Epithelial cell of proximal tubule (primary cell): ENCODE data around the gene FANCC. TPM values are rescaled to one million over a fixed set of nuclear protein-coding genes. Genes with fewer than 3 reads are reported as not detected.

ENCODE experiments used
- DNase-seq: peaks from one replicate; pipeline ENCODE4 v3.0.0-alpha.2; 2011; ENCODE audit warnings: low read depth
- H3K4me3 ChIP-seq: 2 replicates; pipeline ENCODE4 v1.5.1; 2011; ENCODE audit warnings: low read depth, mild to moderate bottlenecking, low read length
- total RNA-seq: library from RNA; depleted of rRNA; stranded (reverse); fragments of >200 nt; gene quantifications from 2 replicates; pipeline ENCODE4 v1.2.3, GENCODE V29; 2015
- TF ChIP-seq, protein P1 (sequence below): conservative IDR thresholded peaks from 2 replicates; pipeline ENCODE4 v1.5.1; 2012; ENCODE audit warnings: low read depth, mild to moderate bottlenecking, low read length

Gene FANCC
- total RNA-seq, 1 donor from 2014 or later: 9.4 TPM

DNA sequence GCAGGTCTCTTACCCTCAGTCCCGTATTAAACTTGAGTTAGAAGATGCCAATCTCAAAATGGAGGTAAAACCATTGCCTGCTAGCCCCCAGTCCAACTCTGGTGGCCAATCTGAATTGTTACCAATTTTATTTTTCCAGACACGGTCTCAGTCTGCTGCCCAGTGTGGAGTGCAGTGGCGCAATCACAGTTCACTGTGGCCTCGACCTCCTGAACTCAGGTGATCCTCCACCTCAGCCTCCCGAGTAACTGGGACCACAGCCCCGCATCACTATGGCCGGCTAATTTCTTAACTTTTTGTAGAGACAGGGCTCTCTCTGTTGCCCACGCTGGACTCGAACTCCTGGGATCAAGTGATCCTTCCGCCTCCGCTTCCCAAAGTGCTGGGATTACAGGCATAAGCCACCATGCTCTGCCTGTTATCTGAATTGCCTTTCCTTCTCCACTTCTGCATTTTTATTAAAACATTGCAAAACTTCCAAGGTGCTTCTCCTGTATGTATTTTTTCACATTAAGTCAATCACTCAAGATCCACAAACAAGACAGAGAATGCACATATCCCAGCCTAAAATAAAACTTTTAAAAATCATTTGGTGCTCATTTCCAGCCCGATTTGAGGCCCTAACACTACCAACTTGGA lies 2.3 kb downstream of the FANCC start:
- H3K4me3 ChIP-seq: no peak overlapping the region
- no peak for DNase-seq
- TF ChIP-seq, protein P1, sequence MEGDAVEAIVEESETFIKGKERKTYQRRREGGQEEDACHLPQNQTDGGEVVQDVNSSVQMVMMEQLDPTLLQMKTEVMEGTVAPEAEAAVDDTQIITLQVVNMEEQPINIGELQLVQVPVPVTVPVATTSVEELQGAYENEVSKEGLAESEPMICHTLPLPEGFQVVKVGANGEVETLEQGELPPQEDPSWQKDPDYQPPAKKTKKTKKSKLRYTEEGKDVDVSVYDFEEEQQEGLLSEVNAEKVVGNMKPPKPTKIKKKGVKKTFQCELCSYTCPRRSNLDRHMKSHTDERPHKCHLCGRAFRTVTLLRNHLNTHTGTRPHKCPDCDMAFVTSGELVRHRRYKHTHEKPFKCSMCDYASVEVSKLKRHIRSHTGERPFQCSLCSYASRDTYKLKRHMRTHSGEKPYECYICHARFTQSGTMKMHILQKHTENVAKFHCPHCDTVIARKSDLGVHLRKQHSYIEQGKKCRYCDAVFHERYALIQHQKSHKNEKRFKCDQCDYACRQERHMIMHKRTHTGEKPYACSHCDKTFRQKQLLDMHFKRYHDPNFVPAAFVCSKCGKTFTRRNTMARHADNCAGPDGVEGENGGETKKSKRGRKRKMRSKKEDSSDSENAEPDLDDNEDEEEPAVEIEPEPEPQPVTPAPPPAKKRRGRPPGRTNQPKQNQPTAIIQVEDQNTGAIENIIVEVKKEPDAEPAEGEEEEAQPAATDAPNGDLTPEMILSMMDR: no peak

DNA sequence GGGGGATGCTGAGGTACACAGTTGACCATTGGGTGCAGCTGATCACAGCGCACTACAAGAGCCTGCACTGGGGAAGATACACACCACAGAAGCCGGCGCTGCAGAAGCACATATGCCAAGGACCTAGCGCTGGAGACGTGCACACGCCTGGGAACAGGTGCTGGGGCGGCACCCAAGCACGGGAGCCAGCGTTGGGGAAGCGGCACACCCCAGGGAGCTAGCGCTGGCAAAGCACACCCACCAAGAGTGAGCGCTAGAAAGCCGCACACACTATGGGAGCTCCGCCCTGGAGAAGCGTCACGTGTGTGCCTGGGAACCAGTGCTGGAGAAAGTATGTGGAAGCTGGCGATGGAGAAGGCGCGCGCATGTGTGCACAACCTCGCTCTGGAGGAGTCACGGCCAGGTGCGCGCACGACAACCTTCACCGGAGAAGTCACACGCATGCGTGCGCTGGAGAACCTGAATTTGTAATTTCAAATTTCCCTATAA lies 4.5 kb downstream of the FANCC start:
- peak; percentile 32 for DNase-seq
- TF ChIP-seq, protein P1: no peak

DNA sequence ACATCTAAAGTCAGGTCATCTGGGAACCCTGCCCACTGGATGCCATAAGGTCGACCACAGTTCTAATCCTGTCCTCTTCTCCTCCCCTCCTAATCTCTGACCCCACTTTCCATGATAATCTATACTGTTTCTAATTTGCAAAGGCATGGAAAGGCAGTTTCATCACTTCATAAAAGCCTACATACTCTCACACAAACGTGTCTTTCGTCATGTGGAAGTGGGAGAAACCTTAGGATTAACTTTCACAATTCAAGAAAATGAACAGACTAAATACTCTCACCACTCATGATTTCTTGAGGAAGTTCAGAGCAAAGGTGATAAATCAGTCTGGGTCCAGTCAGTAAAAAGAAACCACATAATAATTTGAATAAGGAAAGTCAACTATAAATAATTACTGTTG lies 5.5 kb downstream of the FANCC start:
- no peak overlapping the region for H3K4me3 ChIP-seq
- no peak for DNase-seq
- TF ChIP-seq, protein P1: no peak

More for the DNA sequence above, 4.5 kb downstream of the FANCC start:
- H3K4me3 ChIP-seq: peak overlapping the region; percentile 59

DNA sequence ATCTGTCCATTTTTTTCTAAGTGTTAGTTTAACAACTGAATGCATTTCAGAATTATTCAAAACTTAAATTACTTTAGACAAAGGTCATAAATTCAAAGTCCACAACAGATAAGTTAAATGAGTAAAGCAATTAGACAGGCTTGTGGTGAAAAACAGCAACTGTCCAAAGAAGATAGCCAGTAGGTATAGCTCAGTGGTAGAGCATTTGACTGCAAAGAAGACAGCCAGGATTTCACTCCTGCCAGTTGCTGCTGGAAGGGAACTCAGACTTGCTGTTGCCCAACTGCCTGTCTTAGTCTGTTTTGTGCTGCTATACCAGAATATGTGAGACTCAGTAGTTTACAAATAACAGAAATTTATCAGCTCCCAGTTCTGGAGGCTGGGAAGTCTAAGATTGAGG lies 10.0 kb downstream of the FANCC start:
- H3K4me3 ChIP-seq: no peak overlapping the region
- DNase-seq: no peak
- TF ChIP-seq, protein P1: no peak

DNA sequence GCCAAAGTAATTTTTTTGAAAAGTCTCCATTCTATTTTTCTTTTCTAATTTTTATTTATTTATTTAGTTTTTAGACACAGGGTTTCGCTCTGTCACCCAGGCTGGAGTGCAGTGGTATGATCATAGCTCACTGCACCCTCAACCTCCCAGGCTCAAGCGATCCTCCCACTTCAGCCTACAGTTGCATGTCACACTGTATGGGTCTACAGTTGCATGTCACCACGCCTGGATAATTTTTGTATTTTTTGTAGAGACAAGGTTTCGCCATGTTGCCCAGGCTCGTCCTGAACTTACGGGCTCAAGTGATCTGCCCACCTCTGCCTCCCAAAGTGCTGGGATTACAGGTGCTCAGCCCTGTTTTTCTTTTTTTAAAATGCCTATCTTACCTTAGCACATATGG lies 10.7 kb downstream of the FANCC start:
- no peak overlapping the region for H3K4me3 ChIP-seq
- TF ChIP-seq, protein P1: no peak
- no peak for DNase-seq

DNA sequence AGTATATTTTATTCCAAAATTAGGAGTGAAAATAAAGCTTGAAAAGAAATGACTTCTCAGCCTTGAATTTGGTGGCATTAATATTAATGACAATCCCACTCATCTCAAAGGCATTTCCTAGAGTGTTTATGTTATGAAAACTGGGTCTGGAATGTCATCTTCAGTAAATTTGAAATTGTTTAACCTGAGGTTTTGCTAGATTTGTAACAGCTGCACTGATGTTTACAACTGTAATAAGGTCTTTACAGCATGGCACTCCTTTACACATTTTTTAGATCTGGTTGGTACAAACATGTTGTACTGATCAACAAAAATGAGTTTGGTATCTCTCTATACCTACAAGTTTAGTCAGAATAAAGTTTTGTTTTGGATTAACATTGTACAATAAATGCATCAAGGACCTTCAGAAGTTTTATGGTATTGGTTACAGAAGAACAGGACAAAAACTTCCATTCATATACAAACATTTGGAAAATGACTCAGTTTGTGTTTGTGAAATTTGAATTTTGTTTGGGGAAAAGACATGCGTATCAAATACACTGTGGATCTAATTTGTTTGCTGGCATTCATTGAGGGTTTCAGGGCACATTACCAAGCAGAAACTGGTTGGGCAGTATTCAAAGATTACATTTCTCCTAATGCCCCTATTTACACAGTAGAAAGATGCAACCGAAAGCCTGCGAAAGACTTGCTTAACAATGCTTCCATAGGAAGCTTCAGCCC lies 11.6 kb downstream of the FANCC start:
- H3K4me3 ChIP-seq: no peak overlapping the region
- no peak for DNase-seq
- TF ChIP-seq, protein P1: no peak

DNA sequence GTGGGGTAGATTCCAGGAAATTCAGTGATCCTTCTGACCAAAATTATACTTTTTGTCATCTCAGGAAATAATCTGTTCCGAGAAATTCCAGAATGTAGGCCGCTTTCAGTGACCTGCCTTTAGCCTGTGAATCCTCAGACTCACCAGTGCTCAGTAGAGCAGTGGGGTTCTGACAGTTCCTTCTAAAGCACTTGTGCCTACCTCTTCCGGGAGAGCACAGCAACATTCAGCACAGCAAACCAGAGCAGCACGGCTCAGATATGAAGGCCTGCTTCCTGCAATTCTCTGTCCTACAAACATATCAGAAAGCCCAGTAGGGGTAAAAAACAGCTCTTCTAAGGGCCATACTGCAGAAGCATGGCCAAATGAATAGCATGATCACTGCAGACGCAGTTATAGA lies 15.0 kb downstream of the FANCC start:
- TF ChIP-seq, protein P1: no peak
- DNase-seq: no peak
- H3K4me3 ChIP-seq: no peak overlapping the region
